ENCODE results near the gene ROR2. TPM values are rescaled to one million over a fixed set of nuclear protein-coding genes. Genes with fewer than 3 reads are reported as not detected.

The ROR2 gene
- total and polyA plus RNA-seq, 2 donors (not counting 3 experiments of a cell fraction or from before 2014, with no cell fraction given): not detected

GRCh38 chr9:91604451-91605179 is 345.4 kb downstream of the ROR2 start:
- POLR2A ChIA-PET: no interaction called here
- Histone ChIP-seq H3K27me3 (ENCODE audit: control insufficient read depth in 2 of 2, insufficient read depth in 2 of 2, low read length in 2 of 2) (no peaks in the 10 kb centered on the region), H3K9ac (replicated peaks; ENCODE audit: extremely low read depth, insufficient read depth, low read length) (no peak overlapping the region), H3K9me1 (replicated peaks; ENCODE audit: control insufficient read depth, extremely low read depth, insufficient read depth, low read length) (no peaks in the 10 kb centered on the region), H3K4me1 (ENCODE audit: control insufficient read depth, extremely low read depth, insufficient read depth, low read length) (no peaks in the 10 kb centered on the region), H3K36me3 (ENCODE audit: control insufficient read depth in 2 of 2, extremely low read depth in 1 of 2, insufficient read depth in 2 of 2, low read length in 2 of 2) (no peaks in the 10 kb centered on the region), H2AFZ (ENCODE audit: low read depth, low read length) (no peak overlapping the region), H3K27ac (ENCODE audit: insufficient read depth, low read depth, low read length) (no peak overlapping the region), H3K4me2 (ENCODE audit: insufficient read depth, low read length) (no peak overlapping the region), H3K79me2 (ENCODE audit: control insufficient read depth, insufficient read depth, low read length) (no peaks in the 10 kb centered on the region), H3K9me3 (replicated peaks; ENCODE audit: control insufficient read depth, insufficient read depth, low read length) (no peaks in the 10 kb centered on the region), H4K20me1 (replicated peaks; ENCODE audit: control insufficient read depth, extremely low read depth, insufficient read depth, low read length) (no peaks in the 10 kb centered on the region), H3K4me3 (replicated peaks in 1 of 3; ENCODE audit: insufficient read depth in 1 of 3, low read depth in 1 of 3, low read length in 3 of 3) (no peak overlapping the region)
- DNase-seq (ENCODE audit: low read depth, low spot score) (no peak), FAIRE-seq (no peak)
- TF ChIP-seq POLR2A (IDR thresholded peaks at IDR 0.05; ENCODE audit: low read depth, low read length): no peak
- TF ChIP-seq MAX (IDR thresholded peaks at IDR 0.05; ENCODE audit: insufficient read depth, insufficient read length): no peak
- TF ChIP-seq MYC (IDR thresholded peaks at IDR 0.05; ENCODE audit: low read depth, low read length): no peak
- dilution Hi-C loops (cut with MboI; ENCODE audit: extremely low pct_ligation_motif_present, low sequenced_read_pairs) (no loop called here), intact Hi-C loops (cut with micrococcal nuclease) (no loop called here)
- CTCF ChIA-PET: no interaction called here
- no TSS peak for BruUV-seq (replicated peaks)

- H3K4me3 ChIP-seq (replicated peaks in 1 of 3; ENCODE audit: insufficient read depth in 1 of 3, low read depth in 1 of 3, low read length in 3 of 3): no peak overlapping the region
- intact Hi-C loops (cut with micrococcal nuclease) (no loop called here), dilution Hi-C loops (cut with MboI; ENCODE audit: extremely low pct_ligation_motif_present, low sequenced_read_pairs) (no loop called here)
- no peaks in the 10 kb centered on the region for H4K20me1 ChIP-seq (replicated peaks; ENCODE audit: control insufficient read depth, extremely low read depth, insufficient read depth, low read length)
- TF ChIP-seq FOS (IDR thresholded peaks at IDR 0.05; ENCODE audit: borderline replicate concordance, insufficient read depth, low read length): no peak
- TF ChIP-seq MAX (IDR thresholded peaks at IDR 0.05; ENCODE audit: insufficient read depth, insufficient read length): no peak
- no peak for TF ChIP-seq MYC (IDR thresholded peaks at IDR 0.05; ENCODE audit: low read depth, low read length)
- no peak for TF ChIP-seq EZH2 (IDR thresholded peaks at IDR 0.05; ENCODE audit: borderline replicate concordance, low read depth, low read length, severe bottlenecking)
- TF ChIP-seq GATA2 (IDR thresholded peaks at IDR 0.05; ENCODE audit: insufficient read depth, insufficient read length, low read depth, low read length): no peak
- no peak for TF ChIP-seq POLR2A (IDR thresholded peaks at IDR 0.05; ENCODE audit: low read depth, low read length)
- H3K4me2 ChIP-seq (ENCODE audit: insufficient read depth, low read length): no peak overlapping the region
- no peak overlapping the region for H2AFZ ChIP-seq (ENCODE audit: low read depth, low read length)
- CTCF ChIA-PET: no interaction called here
- no peaks in the 10 kb centered on the region for H3K27me3 ChIP-seq (ENCODE audit: control insufficient read depth in 2 of 2, insufficient read depth in 2 of 2, low read length in 2 of 2)
- H3K36me3 ChIP-seq (ENCODE audit: control insufficient read depth in 2 of 2, extremely low read depth in 1 of 2, insufficient read depth in 2 of 2, low read length in 2 of 2): no peaks in the 10 kb centered on the region
- H3K9ac ChIP-seq (replicated peaks; ENCODE audit: extremely low read depth, insufficient read depth, low read length): no peak overlapping the region
- no peaks in the 10 kb centered on the region for H3K79me2 ChIP-seq (ENCODE audit: control insufficient read depth, insufficient read depth, low read length)
- H3K9me3 ChIP-seq (replicated peaks; ENCODE audit: control insufficient read depth, insufficient read depth, low read length): no peaks in the 10 kb centered on the region
- no peaks in the 10 kb centered on the region for H3K4me1 ChIP-seq (ENCODE audit: control insufficient read depth, extremely low read depth, insufficient read depth, low read length)
- H3K9me1 ChIP-seq (replicated peaks; ENCODE audit: control insufficient read depth, extremely low read depth, insufficient read depth, low read length): no peaks in the 10 kb centered on the region
- POLR2A ChIA-PET: no interaction called here
- no peak for DNase-seq (ENCODE audit: low read depth, low spot score)
- H3K27ac ChIP-seq (ENCODE audit: insufficient read depth, low read depth, low read length): no peak overlapping the region
- FAIRE-seq: no peak
- BruUV-seq (replicated peaks): no TSS peak
These were observed 346.1 kb downstream of the ROR2 start for GRCh38 chr9:91603932-91604331.

Data from endothelial cell of umbilical vein (primary cell).